ENCODE data around the gene ARHGAP6.

DNA sequence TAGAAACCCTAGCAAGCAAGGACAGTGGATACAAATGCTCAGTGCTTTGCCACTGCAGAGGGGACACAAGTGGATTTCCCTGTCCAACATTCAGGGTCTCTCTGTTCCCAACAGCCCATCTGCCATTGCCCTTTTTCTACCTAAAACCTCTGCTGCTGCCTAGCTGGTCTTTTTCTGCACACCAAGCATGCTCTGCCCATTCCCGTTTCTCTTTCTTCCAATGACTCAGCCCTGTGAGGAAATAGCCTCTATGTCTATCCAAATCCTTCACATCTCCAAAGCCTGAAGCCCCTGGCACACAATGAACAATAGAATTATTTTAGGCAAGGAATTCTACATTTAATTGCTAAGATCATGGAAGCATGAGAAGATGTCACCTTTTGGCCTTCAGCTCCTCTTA is 378.2 kb downstream of the ARHGAP6 start:
- TF ChIP-seq POLR2A (IDR thresholded peaks at IDR 0.05) = no peak
- TF ChIP-seq, protein P1, sequence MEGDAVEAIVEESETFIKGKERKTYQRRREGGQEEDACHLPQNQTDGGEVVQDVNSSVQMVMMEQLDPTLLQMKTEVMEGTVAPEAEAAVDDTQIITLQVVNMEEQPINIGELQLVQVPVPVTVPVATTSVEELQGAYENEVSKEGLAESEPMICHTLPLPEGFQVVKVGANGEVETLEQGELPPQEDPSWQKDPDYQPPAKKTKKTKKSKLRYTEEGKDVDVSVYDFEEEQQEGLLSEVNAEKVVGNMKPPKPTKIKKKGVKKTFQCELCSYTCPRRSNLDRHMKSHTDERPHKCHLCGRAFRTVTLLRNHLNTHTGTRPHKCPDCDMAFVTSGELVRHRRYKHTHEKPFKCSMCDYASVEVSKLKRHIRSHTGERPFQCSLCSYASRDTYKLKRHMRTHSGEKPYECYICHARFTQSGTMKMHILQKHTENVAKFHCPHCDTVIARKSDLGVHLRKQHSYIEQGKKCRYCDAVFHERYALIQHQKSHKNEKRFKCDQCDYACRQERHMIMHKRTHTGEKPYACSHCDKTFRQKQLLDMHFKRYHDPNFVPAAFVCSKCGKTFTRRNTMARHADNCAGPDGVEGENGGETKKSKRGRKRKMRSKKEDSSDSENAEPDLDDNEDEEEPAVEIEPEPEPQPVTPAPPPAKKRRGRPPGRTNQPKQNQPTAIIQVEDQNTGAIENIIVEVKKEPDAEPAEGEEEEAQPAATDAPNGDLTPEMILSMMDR (IDR thresholded peaks at IDR 0.05) = no peak

All from uterus (tissue), 2 donors.